ENCODE measurements around the gene PAX6. TPM values are rescaled to one million over a fixed set of nuclear protein-coding genes. Genes with fewer than 3 reads are reported as not detected.

PAX6 gene
- total RNA-seq, 1 donor, result 0.63 TPM

DNA sequence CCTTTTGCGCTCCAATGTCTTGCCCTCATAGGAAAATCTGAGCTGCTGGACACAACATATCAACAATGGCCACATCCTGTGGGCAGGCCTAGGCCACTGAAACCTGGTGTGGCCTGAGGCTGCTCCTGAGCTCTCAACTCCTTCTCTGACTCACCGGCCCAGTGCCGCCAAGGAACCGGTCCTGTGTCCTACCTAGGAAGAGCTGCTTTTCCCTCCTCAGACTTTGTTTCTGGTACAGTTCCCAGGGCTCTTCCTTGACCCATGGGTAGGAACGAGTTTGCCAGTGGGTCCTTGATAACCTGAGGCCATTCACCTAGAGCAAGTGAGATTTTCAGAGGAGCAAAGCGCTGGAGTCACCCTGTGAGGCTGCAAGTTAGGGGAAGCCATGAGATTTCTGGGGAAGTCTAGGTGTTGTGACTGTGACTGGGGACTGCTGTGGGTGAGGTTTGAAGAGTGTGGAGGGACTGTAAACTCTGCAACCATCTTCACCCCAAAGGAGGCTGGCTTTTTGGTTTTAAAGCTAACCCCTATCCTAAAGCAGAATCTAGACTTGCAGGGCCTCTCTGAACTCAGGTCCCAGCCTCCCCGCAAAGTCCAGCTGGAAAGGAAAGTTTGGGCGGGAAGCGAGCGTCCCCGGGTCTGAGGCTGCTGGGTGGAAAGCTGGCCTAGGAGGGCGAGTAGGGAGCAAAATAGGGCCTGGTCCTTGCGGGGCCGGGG lies 12.0 kb upstream of the PAX6 start:
- DNase-seq (ENCODE audit: low read depth), result no peak
- TF ChIP-seq, protein P1, sequence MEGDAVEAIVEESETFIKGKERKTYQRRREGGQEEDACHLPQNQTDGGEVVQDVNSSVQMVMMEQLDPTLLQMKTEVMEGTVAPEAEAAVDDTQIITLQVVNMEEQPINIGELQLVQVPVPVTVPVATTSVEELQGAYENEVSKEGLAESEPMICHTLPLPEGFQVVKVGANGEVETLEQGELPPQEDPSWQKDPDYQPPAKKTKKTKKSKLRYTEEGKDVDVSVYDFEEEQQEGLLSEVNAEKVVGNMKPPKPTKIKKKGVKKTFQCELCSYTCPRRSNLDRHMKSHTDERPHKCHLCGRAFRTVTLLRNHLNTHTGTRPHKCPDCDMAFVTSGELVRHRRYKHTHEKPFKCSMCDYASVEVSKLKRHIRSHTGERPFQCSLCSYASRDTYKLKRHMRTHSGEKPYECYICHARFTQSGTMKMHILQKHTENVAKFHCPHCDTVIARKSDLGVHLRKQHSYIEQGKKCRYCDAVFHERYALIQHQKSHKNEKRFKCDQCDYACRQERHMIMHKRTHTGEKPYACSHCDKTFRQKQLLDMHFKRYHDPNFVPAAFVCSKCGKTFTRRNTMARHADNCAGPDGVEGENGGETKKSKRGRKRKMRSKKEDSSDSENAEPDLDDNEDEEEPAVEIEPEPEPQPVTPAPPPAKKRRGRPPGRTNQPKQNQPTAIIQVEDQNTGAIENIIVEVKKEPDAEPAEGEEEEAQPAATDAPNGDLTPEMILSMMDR (IDR thresholded peaks at IDR 0.05; ENCODE audit: insufficient read depth, low read length), result no peak
- H3K4me3 ChIP-seq (ENCODE audit: low read depth, low read length), result no peak overlapping the region

DNA sequence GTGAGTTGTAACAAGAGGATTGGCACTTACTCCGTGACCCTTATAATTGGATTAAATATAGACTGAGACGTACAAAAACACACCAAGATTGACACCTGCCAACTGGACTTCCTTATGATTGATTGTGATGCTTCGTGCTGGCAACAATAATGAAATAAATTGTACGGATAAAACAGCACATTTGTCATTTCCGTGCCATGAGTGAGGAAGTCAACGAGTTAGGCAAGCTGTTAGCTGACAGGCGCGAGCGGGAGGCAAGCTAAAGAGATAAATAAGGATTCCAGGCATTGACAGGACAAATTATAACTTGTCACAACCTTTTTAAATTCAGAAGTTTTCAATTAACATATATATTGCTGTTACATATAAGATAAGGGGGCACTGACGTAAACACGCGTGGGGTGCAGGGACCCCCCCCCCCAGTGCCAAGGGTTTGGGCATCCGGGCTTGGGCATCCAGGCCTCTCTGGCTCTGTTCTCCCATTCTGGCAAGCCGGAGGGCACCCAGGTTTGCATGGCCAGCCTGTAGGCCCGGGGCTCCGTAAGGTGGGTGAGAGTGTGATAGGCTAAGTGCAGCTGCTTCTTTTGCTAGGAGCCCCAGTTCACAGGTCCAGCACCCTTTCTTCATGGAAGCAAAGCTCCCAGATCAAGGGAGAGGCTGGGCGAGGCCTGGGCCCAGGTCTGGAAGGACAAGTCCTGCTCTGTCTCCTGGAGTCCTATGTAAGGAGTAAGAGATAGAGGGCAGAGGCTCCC lies 11.2 kb upstream of the PAX6 start:
- DNase-seq (ENCODE audit: low read depth), result no peak
- TF ChIP-seq, protein P1 (IDR thresholded peaks at IDR 0.05; ENCODE audit: insufficient read depth, low read length), result no peak

DNA sequence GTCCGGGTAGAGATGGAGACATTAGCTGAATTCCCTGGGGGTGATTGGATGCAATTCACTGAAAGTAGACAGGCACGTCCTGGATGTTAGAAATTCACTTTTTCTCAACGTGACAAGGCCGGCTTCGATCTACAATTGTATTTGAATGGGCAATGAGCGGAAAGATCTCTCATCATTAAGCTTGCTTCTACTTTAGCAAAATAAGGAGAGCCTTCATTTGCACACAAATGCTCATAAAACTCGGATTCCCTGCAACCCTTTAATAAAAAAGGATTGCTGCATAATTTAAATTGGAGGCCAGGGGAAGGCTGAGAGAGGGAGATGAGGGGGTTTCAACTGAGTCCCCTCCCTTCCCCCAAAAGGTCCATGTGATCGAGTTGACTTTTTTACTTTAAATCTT lies 10.6 kb upstream of the PAX6 start:
- no peak overlapping the region for H3K4me3 ChIP-seq (ENCODE audit: low read depth, low read length)
- no peak for DNase-seq (ENCODE audit: low read depth)
- TF ChIP-seq, protein P1 (IDR thresholded peaks at IDR 0.05; ENCODE audit: insufficient read depth, low read length), result no peak

More for the DNA sequence above, 11.2 kb upstream of the PAX6 start:
- H3K4me3 ChIP-seq (ENCODE audit: low read depth, low read length), result no peak overlapping the region

DNA sequence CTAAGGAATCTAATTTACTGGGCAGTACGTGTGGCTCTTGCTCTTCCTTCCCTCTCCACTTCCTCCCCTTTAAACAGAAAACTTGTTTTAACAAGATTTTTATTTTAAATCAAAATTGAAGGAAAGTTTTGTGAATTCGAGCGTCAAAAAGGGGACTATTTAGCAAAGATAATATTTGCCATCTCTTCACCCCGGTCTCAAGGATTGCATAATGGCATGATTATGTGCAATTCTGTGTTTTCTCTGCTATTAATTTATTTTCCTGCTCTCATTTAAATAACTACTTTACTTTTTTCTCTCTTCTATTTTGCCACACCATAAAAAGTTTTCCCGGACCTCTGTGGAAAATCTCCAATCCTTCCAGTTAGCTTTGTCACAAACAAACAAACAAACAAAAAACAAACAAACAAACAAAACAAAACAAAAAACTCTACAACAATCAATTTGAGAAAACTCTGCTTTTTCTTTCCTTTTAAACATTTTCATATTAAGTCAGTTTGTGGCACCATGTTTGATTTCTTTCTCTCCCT lies 10.2 kb upstream of the PAX6 start:
- no peak overlapping the region for H3K4me3 ChIP-seq (ENCODE audit: low read depth, low read length)
- TF ChIP-seq, protein P1 (IDR thresholded peaks at IDR 0.05; ENCODE audit: insufficient read depth, low read length), result no peak
- no peak for DNase-seq (ENCODE audit: low read depth)

DNA sequence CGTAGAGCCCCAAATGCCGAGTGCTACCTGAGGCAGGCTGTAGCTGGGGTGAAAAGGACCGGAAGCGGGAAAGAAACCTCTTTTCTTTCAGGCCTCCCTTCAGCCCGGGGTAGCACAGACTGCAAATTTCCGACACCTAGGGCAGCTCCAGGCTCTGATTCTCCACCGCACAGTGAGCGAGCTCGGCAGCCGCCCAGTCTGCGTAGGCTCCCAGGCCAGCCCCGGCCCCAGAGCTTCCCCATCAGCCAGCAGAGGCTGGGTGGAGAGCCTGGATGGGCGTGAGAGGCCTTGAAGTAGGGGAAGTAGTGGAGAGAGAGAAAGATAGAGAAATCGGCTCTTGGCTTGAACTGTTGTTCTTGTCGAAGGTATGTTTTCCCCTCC lies 9.3 kb upstream of the PAX6 start:
- no peak for DNase-seq (ENCODE audit: low read depth)
- H3K4me3 ChIP-seq (ENCODE audit: low read depth, low read length), result no peak overlapping the region
- TF ChIP-seq, protein P1 (IDR thresholded peaks at IDR 0.05; ENCODE audit: insufficient read depth, low read length), result no peak

DNA sequence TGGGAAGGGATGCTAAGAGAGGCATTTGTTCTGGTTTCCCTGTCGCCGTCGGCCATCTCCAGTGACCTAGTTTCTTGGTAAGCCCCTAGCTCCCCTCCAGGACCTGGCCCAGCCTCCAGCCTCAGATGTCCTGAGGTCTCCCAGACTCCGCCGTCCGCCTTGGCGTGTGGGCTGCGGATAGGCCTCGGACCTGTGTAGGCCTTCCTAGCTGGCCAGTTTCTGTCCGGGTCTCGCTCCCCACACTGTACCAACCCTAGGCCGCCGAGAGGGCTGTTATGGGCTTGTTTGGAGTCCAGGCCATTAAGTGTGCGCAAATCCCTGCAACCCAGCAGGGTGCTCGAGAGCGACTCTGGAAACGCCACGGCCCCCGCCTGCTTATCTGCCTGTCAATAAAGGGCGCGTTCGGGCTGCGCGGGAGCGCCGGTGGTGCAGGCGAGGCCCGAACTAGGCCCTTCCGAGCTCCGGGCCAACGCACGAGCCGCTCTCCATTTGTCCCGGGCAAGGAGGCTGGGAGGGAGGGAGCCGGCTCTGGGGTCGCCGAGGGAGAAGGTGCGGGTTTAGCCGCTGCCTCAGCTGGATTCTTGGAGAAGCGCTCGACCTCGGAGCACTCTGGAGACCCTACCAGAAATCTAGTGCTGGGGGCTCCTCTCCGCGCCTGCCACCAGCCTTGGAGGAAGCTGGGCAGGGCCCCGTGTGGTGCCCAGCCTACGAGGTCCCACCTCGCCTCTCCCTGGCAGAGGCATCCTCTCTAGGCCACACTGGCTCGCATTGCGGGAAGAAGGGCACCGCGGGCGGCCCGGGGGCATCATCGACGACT lies 8.7 kb upstream of the PAX6 start:
- TF ChIP-seq, protein P1 (IDR thresholded peaks at IDR 0.05; ENCODE audit: insufficient read depth, low read length), result no peak
- H3K4me3 ChIP-seq (ENCODE audit: low read depth, low read length), result no peak overlapping the region
- DNase-seq (ENCODE audit: low read depth), result no peak

Data from fibroblast of the aortic adventitia (primary cell).